HG02870 (cell line): ENCODE measurements around the gene PLXNB2.

ENCODE experiments used
- ATAC-seq: cut with Tn5 transposase; IDR thresholded peaks from one replicate; pipeline ENCODE4 v1.9.1; 2021; ENCODE audit warnings: mild to moderate bottlenecking, moderate library complexity; ENCODE audit not compliant: unreplicated experiment

PLXNB2 gene

GRCh38 chr22:50298937-50299784, 8.3 kb downstream of the PLXNB2 start:
- ATAC-seq = no peak

- no peak for ATAC-seq
These were observed 9.2 kb downstream of the PLXNB2 start for GRCh38 chr22:50298266-50298637.

- no peak for ATAC-seq
These were observed 9.8 kb downstream of the PLXNB2 start for GRCh38 chr22:50297510-50298265.

GRCh38 chr22:50296658-50297490, 10.6 kb downstream of the PLXNB2 start:
- no peak for ATAC-seq

GRCh38 chr22:50294319-50294656, 13.2 kb downstream of the PLXNB2 start:
- ATAC-seq = no peak

GRCh38 chr22:50293441-50294318, 13.8 kb downstream of the PLXNB2 start:
- ATAC-seq = no peak

- no peak for ATAC-seq
These were observed 14.6 kb downstream of the PLXNB2 start for GRCh38 chr22:50292643-50293440.

- ATAC-seq = no peak
These were observed 17.4 kb downstream of the PLXNB2 start for GRCh38 chr22:50289942-50290630.

GRCh38 chr22:50289151-50289941, 18.1 kb downstream of the PLXNB2 start:
- no peak for ATAC-seq

GRCh38 chr22:50287731-50288130, 19.7 kb downstream of the PLXNB2 start:
- ATAC-seq = no peak

GRCh38 chr22:50286701-50287318, 20.6 kb downstream of the PLXNB2 start:
- ATAC-seq = no peak

GRCh38 chr22:50286275-50286674, 21.2 kb downstream of the PLXNB2 start:
- no peak for ATAC-seq

GRCh38 chr22:50285568-50286229, 21.7 kb downstream of the PLXNB2 start:
- ATAC-seq = no peak

- no peak for ATAC-seq
These were observed 23.0 kb downstream of the PLXNB2 start for GRCh38 chr22:50284479-50284878.

GRCh38 chr22:50283821-50284220, 23.6 kb downstream of the PLXNB2 start:
- no peak for ATAC-seq

GRCh38 chr22:50282361-50283155, 24.9 kb downstream of the PLXNB2 start:
- ATAC-seq = no peak
